Loucy (cell line): ENCODE results near the gene ITGB8.
A peak's percentile ranks its signal among the peaks of the same experiment; 100 is the strongest.

Experiments used
- H2AFZ ChIP-seq: fragments of 200-600 bp; sonication (generic); 2 replicates; pipeline ENCODE4 v1.6.0; 2016; ENCODE audit warnings: antibody characterized with exemption, mild to moderate bottlenecking, low read length, moderate library complexity
- H3F3A ChIP-seq: fragments of 200-600 bp; 2 replicates; pipeline ENCODE4 v1.6.0; 2016; ENCODE audit warnings: antibody characterized with exemption, low read depth, mild to moderate bottlenecking
- H3K27me3 ChIP-seq: fragments of 200-600 bp; sonication (generic); 2 replicates; pipeline ENCODE4 v1.6.1; 2014; ENCODE audit warnings: low read length, mild to moderate bottlenecking; ENCODE audit not compliant: insufficient read depth, poor library complexity, severe bottlenecking
- H3K36me3 ChIP-seq: fragments of 200-600 bp; sonication (generic); 2 replicates; pipeline ENCODE4 v1.6.1; 2016; ENCODE audit warnings: low read length; ENCODE audit not compliant: insufficient read depth
- H3K4me1 ChIP-seq: fragments of 200-600 bp; sonication (generic); 2 replicates; pipeline ENCODE4 v1.5.1; 2014; ENCODE audit warnings: low read length, mild to moderate bottlenecking; ENCODE audit not compliant: insufficient read depth, poor library complexity, severe bottlenecking
- H3K4me2 ChIP-seq: fragments of 200-600 bp; sonication (generic); 2 replicates; pipeline ENCODE4 v1.6.0; 2014; ENCODE audit warnings: antibody characterized with exemption, low read length, low read depth, mild to moderate bottlenecking; ENCODE audit not compliant: poor library complexity, severe bottlenecking
- H3K4me3 ChIP-seq: fragments of 200-600 bp; sonication (generic); 2 replicates; pipeline ENCODE4 v1.5.1; 2014; ENCODE audit warnings: low read length, mild to moderate bottlenecking, mixed read lengths; ENCODE audit not compliant: poor library complexity, severe bottlenecking
- H3K79me2 ChIP-seq: fragments of 200-600 bp; sonication (generic); 2 replicates; pipeline ENCODE4 v1.6.1; 2014; ENCODE audit warnings: low read length; ENCODE audit not compliant: insufficient read depth
- H3K9ac ChIP-seq: fragments of 200-600 bp; sonication (generic); 2 replicates; pipeline ENCODE4 v1.6.0; 2014; ENCODE audit warnings: mild to moderate bottlenecking, low read depth, low read length, moderate library complexity; ENCODE audit not compliant: poor library complexity, severe bottlenecking
- H3K9me2 ChIP-seq: fragments of 200-600 bp; sonication (generic); replicated peaks from 2 replicates; pipeline ENCODE4 v1.6.1; 2016; ENCODE audit warnings: low read depth, low read length, mixed read lengths
- H3K9me3 ChIP-seq: fragments of 200-600 bp; sonication (generic); 2 replicates; pipeline ENCODE4 v1.6.1; 2014; ENCODE audit warnings: mild to moderate bottlenecking, antibody characterized with exemption, low read length, low read depth; ENCODE audit not compliant: insufficient read depth
- H4K20me1 ChIP-seq: fragments of 200-600 bp; sonication (generic); 2 replicates; pipeline ENCODE4 v1.6.0; 2014; ENCODE audit warnings: antibody characterized with exemption, low read length, mild to moderate bottlenecking; ENCODE audit not compliant: insufficient read depth, poor library complexity, severe bottlenecking
- EZH2phosphoT487 ChIP-seq: fragments of 200-600 bp; IDR thresholded peaks from 2 replicates; pipeline ENCODE4 v1.6.1; 2018; ENCODE audit warnings: antibody characterized with exemption, mild to moderate bottlenecking, moderate library complexity, borderline replicate concordance
- TF ChIP-seq, protein P1 (sequence below): fragments of 200-600 bp; sonication (generic); conservative IDR thresholded peaks from 2 replicates; pipeline ENCODE4 v1.5.1; 2014; ENCODE audit warnings: mild to moderate bottlenecking, antibody characterized with exemption, low read length

The ITGB8 gene

DNA sequence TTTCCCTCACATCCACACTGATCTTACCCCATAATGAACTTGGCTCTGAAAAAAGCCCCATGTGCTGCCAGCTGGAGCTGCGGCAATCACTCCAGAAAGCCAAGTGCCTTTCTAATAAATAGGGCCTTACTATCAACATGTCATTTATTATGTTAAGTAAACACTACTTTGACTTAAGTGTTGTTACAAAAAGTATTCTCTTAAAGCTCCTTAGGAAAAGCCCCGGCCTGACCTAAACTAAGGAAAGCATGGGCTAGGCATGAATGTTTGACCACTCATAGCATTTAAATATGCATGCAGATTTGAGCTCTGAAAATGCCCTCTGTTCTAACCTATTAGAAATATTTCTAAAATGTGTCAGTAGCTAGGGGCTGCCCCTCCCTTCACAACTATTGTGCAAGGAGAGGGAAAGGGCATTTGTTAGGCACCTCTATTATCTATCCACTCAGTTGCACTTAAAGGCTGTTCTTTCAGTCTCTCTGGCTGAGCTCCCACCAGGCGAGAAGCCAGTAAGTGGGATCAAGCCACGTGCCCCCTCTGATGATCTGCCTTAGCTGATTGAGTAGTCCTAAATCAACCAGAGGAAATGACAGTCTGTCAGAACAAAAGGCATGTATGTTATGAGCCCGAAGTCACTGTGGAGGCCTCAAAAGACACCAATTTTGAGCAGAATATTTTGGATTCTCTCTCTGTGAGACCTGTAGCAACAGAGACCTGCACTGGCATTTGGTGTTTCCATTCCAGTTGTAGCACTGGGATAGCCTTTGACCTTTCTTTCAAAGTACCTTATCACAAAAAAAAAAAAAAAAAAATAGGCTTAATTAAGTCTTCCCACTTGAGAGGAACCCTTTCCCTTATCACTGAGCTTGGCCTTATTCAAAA lies 77.1 kb downstream of the ITGB8 start:
- Histone ChIP-seq H3K9me3 (no peaks in the 10 kb centered on the region), H3K9me2 (no peaks in the 10 kb centered on the region), H3K4me2 (no peak overlapping the region), H3K4me1 (no peaks in the 10 kb centered on the region), H3F3A (no peaks in the 10 kb centered on the region), H3K27me3 (no peaks in the 10 kb centered on the region), H3K36me3 (no peaks in the 10 kb centered on the region), H3K4me3 (no peak overlapping the region), H4K20me1 (no peaks in the 10 kb centered on the region), H3K9ac (no peak overlapping the region), H3K79me2 (no peaks in the 10 kb centered on the region), H2AFZ (peak overlapping the region; percentile 13; the same call in 1 of the 2 replicates)
- TF ChIP-seq EZH2phosphoT487 = no peak
- TF ChIP-seq, protein P1, sequence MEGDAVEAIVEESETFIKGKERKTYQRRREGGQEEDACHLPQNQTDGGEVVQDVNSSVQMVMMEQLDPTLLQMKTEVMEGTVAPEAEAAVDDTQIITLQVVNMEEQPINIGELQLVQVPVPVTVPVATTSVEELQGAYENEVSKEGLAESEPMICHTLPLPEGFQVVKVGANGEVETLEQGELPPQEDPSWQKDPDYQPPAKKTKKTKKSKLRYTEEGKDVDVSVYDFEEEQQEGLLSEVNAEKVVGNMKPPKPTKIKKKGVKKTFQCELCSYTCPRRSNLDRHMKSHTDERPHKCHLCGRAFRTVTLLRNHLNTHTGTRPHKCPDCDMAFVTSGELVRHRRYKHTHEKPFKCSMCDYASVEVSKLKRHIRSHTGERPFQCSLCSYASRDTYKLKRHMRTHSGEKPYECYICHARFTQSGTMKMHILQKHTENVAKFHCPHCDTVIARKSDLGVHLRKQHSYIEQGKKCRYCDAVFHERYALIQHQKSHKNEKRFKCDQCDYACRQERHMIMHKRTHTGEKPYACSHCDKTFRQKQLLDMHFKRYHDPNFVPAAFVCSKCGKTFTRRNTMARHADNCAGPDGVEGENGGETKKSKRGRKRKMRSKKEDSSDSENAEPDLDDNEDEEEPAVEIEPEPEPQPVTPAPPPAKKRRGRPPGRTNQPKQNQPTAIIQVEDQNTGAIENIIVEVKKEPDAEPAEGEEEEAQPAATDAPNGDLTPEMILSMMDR = no peak

DNA sequence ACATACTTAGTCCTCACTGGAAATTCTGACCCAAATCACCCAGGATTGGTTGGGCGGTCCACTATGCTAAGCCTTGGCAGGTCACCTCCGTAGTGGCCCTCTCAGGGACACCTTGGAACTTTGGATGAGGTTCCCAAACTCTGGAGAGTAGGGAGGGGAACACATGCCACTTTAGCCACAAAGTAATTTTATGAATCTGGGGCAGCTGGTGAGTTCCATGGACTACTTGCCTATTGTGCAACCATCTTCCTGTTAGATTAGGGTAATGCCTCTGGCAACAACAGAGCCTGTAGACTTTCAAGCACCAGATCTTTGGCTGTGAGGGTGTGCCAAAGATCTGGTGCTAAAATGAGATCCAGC lies 77.7 kb downstream of the ITGB8 start:
- no peaks in the 10 kb centered on the region for H4K20me1 ChIP-seq
- H2AFZ ChIP-seq = no peak overlapping the region; the same call in 1 of the 2 replicates
- TF ChIP-seq, protein P1 = no peak
- TF ChIP-seq EZH2phosphoT487 = no peak
- H3K79me2 ChIP-seq = no peaks in the 10 kb centered on the region
- no peak overlapping the region for H3K4me2 ChIP-seq
- no peaks in the 10 kb centered on the region for H3K36me3 ChIP-seq
- H3K4me1 ChIP-seq = no peaks in the 10 kb centered on the region
- no peaks in the 10 kb centered on the region for H3K9me2 ChIP-seq
- no peak overlapping the region for H3K4me3 ChIP-seq
- H3K9ac ChIP-seq = no peak overlapping the region
- no peaks in the 10 kb centered on the region for H3F3A ChIP-seq
- H3K9me3 ChIP-seq = no peaks in the 10 kb centered on the region
- H3K27me3 ChIP-seq = no peaks in the 10 kb centered on the region

DNA sequence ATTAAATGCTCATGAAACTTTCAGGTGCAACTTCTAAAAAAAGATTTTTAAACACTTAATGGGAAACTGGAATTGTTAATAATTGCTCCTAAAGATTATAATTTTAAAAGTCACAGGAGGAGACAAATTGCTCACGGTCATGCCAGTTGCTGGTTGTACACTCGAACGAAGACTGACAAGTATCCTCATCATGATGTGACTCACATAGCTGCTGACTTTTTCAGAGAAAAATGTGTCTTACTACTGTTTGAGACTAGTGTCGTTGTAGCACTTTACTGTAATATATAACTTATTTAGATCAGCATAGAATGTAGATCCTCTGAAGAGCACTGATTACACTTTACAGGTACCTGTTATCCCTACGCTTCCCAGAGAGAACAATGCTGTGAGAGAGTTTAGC lies 79.3 kb downstream of the ITGB8 start:
- Histone ChIP-seq H3K36me3 (no peaks in the 10 kb centered on the region), H3K27me3 (no peaks in the 10 kb centered on the region), H3K9me3 (no peaks in the 10 kb centered on the region), H3F3A (no peaks in the 10 kb centered on the region), H4K20me1 (no peaks in the 10 kb centered on the region), H3K4me2 (no peak overlapping the region), H3K4me1 (no peaks in the 10 kb centered on the region), H3K9me2 (no peaks in the 10 kb centered on the region), H3K9ac (no peak overlapping the region), H2AFZ (0 out of 2 replicates have a peak overlapping the region, but pooled peaks have one; percentile 28), H3K79me2 (no peaks in the 10 kb centered on the region), H3K4me3 (no peak overlapping the region)
- TF ChIP-seq EZH2phosphoT487 = no peak
- TF ChIP-seq, protein P1 = no peak
